Tibial artery (tissue), 4 donors: Measurements from ENCODE around the gene DMD.
A peak's percentile ranks its signal among the peaks of the same experiment; 100 is the strongest.

Experiments
- DNase-seq, 2 donors: peaks; one replicate each; pipeline ENCODE4 v3.0.0-alpha.2; 2019
- H3K27ac ChIP-seq, 2 donors: fragments of 200-600 bp; sonication (generic) in 1 of 2; 1 replicate in 1 of 2; 2 replicates in 1 of 2; pipeline ENCODE4 v1.5.1; 2018 to 2019; ENCODE audit warnings: mild to moderate bottlenecking in 1 of 2
- H3K27me3 ChIP-seq, 2 donors: fragments of 200-600 bp; sonication (generic) in 1 of 2; one replicate each; pipeline versions ENCODE4 v1.5.1 to v1.6.0; 2016 to 2019
- H3K36me3 ChIP-seq, 3 donors: fragments of 200-600 bp; sonication (generic) in 2 of 3; one replicate each; pipeline ENCODE4 v1.5.1; 2016 to 2019; ENCODE audit warnings: mild to moderate bottlenecking in 2 of 3
- H3K4me1 ChIP-seq, 4 donors: fragments of 200-600 bp; sonication (generic) in 2 of 4; 1 replicate in 3 of 4; 2 replicates in 1 of 4; pipeline ENCODE4 v1.5.1; 2016 to 2019
- H3K4me3 ChIP-seq, 2 donors: fragments of 200-600 bp; sonication (generic) in 1 of 2; 1 replicate in 1 of 2; 2 replicates in 1 of 2; pipeline ENCODE4 v1.5.1; 2018 to 2019; ENCODE audit warnings: mild to moderate bottlenecking in 2 of 2
- H3K9me3 ChIP-seq, 3 donors: fragments of 200-600 bp; sonication (generic) in 1 of 3; one replicate each; pipeline ENCODE4 v1.5.1; 2016 to 2019
- CTCF ChIP-seq, 2 experiments: fragments of 200-600 bp in 1 of 2; fragments of 450-650 bp in 1 of 2; IDR thresholded peaks; one replicate each; pipeline ENCODE4 v1.5.1; 2017 to 2019; ENCODE audit warnings: antibody characterized with exemption in 2 of 2, mild to moderate bottlenecking in 1 of 2, moderate library complexity in 1 of 2
- intact Hi-C: fragments of 100-400 bp; cut with DNase I; formaldehyde crosslinking; loops from one replicate; pipeline ENCODE4 v1.15.0; 2023; ENCODE audit warnings: low total_unique reads

Gene DMD

GRCh38 chrX:32778965-32779364 lies 432.4 kb downstream of the DMD start:
- Histone ChIP-seq H3K4me1 (no peaks in the 10 kb centered on the region), H3K9me3 (no peaks in the 10 kb centered on the region), H3K27me3 (no peaks in the 10 kb centered on the region), H3K27ac (no peak overlapping the region), H3K4me3 (no peak overlapping the region), H3K36me3 (no peaks in the 10 kb centered on the region)
- intact Hi-C loops, result loop anchor here (5.0 kb wide), 1 partner anchor 1427 kb away; no protein-coding TSS in a partner anchor
- no peak for TF ChIP-seq CTCF (IDR thresholded peaks at IDR 0.05)
- DNase-seq, result no peak

- no peaks in the 10 kb centered on the region for H3K36me3 ChIP-seq
- intact Hi-C loops, result loop anchor here (5.0 kb wide), 1 partner anchor 1423 kb away; no protein-coding TSS in a partner anchor
- no peaks in the 10 kb centered on the region for H3K27me3 ChIP-seq
- H3K4me1 ChIP-seq, result no peaks in the 10 kb centered on the region
- no peak overlapping the region for H3K4me3 ChIP-seq
- no peak for DNase-seq
- H3K9me3 ChIP-seq, result no peaks in the 10 kb centered on the region
- no peak for TF ChIP-seq CTCF (IDR thresholded peaks at IDR 0.05)
- H3K27ac ChIP-seq, result no peak overlapping the region
These were observed 436.4 kb downstream of the DMD start for GRCh38 chrX:32774966-32775365.

- no peak overlapping the region for H3K4me3 ChIP-seq
- no peaks in the 10 kb centered on the region for H3K9me3 ChIP-seq
- intact Hi-C loops, result no loop called here
- no peak for DNase-seq
- no peaks in the 10 kb centered on the region for H3K36me3 ChIP-seq
- peaks cover 0 to 26% (median 0%) of the 10 kb centered on the region in 4 donors for H3K4me1 ChIP-seq
- no peak for TF ChIP-seq CTCF (IDR thresholded peaks at IDR 0.05)
- no peak overlapping the region for H3K27ac ChIP-seq
- H3K27me3 ChIP-seq, result no peaks in the 10 kb centered on the region
These were observed 462.3 kb downstream of the DMD start for GRCh38 chrX:32749070-32749469.

GRCh38 chrX:32745323-32745722 lies 466.0 kb downstream of the DMD start:
- Histone ChIP-seq H3K27me3 (no peaks in the 10 kb centered on the region), H3K4me3 (no peak overlapping the region), H3K27ac (peak overlapping the region; percentile 16 to 22), H3K9me3 (no peaks in the 10 kb centered on the region), H3K36me3 (no peaks in the 10 kb centered on the region), H3K4me1 (peaks cover 0 to 42% (median 0%) of the 10 kb centered on the region in 4 donors)
- intact Hi-C loops, result no loop called here
- DNase-seq, result no peak
- no peak for TF ChIP-seq CTCF (IDR thresholded peaks at IDR 0.05)

- peak overlapping the region; percentile 16 to 22 for H3K27ac ChIP-seq
- H3K4me1 ChIP-seq, result peaks cover 0 to 42% (median 0%) of the 10 kb centered on the region in 4 donors
- H3K9me3 ChIP-seq, result no peaks in the 10 kb centered on the region
- no peak for DNase-seq
- no peaks in the 10 kb centered on the region for H3K36me3 ChIP-seq
- intact Hi-C loops, result no loop called here
- H3K4me3 ChIP-seq, result no peak overlapping the region
- H3K27me3 ChIP-seq, result no peaks in the 10 kb centered on the region
- no peak for TF ChIP-seq CTCF (IDR thresholded peaks at IDR 0.05)
These were observed 466.4 kb downstream of the DMD start for GRCh38 chrX:32744921-32745320.

GRCh38 chrX:32741910-32742309 lies 469.4 kb downstream of the DMD start:
- Histone ChIP-seq H3K27me3 (no peaks in the 10 kb centered on the region), H3K9me3 (no peaks in the 10 kb centered on the region), H3K36me3 (no peaks in the 10 kb centered on the region), H3K4me1 (peaks cover 0 to 42% (median 0%) of the 10 kb centered on the region in 4 donors), H3K27ac (no peak overlapping the region), H3K4me3 (no peak overlapping the region)
- no peak for TF ChIP-seq CTCF (IDR thresholded peaks at IDR 0.05)
- intact Hi-C loops, result no loop called here
- no peak for DNase-seq
